Measurements from ENCODE around the gene CDYL. TPM values are rescaled to one million over a fixed set of nuclear protein-coding genes. Genes with fewer than 3 reads are reported as not detected.

CDYL gene
- total RNA-seq, 5 donors from 2014 or later (not counting 1 experiment from before 2014, with no cell fraction given) = 24.7 to 36.8 (median 30.2) TPM

DNA sequence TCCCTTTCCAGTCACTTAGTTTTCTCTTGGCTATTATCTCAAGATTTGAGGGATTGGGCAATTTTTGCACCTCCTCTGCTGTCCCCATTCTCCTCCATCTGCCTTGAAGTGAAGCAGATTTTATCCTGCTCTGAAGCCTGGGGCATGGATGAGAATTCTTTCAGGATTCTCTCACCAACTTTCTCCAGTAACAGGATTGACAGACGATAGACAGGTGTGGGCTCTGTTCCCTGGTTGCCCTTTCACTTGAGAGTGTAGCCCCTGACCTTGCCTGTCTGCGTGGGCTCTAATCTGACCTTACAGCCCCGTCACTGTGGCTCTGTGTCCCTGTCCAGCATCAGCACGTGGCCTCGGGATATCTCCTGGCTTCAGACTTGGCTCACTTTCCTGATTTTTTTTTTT is 27.1 kb downstream of the CDYL start:
- peaks cover 7% of the 10 kb centered on the region for H3K36me3 Mint-ChIP-seq
- 89% methylated on average over 5 of the region's 5 CpGs for WGBS (ENCODE audit: insufficient coverage)
- Histone ChIP-seq H3K27me3 (replicated peaks in 1 of 2; ENCODE audit: control insufficient read depth in 2 of 2, extremely low read depth in 1 of 2, insufficient read depth in 2 of 2, low read length in 1 of 2) (no peaks in the 10 kb centered on the region), H3K4me1 (ENCODE audit: control insufficient read depth in 1 of 2, extremely low read depth in 1 of 2, insufficient read depth in 2 of 2, low read length in 2 of 2) (peaks cover 3 to 19% of the 10 kb centered on the region in 2 experiments), H3K27ac (ENCODE audit: low read length) (no peak overlapping the region), H3K36me3 (ENCODE audit: control insufficient read depth in 2 of 2, extremely low read depth in 1 of 2, insufficient read depth in 1 of 2, low read length in 1 of 2) (peaks cover 4 to 10% of the 10 kb centered on the region in 2 donors), H3K4me3 (ENCODE audit: control insufficient read depth in 1 of 2, extremely low read depth in 1 of 2, low read length in 1 of 2) (no peak overlapping the region), H3K9me3 (no peaks in the 10 kb centered on the region)
- H3K4me1 Mint-ChIP-seq = peaks cover 78 to 85% (median 81%) of the 10 kb centered on the region in 3 donors
- no peak overlapping the region for H3K4me3 Mint-ChIP-seq
- ATAC-seq (replicated peaks in 1 of 4) = no peak
- ChIA-PET CTCF (interaction anchor here (0.6 kb wide), 4 partner anchors 45 to 785 kb away, joined by 3 to 5 read pairs (median 3); no protein-coding TSS in a partner anchor), POLR2A (no interaction called here)
- no peak for DNase-seq
- no peaks in the 10 kb centered on the region for H3K27me3 Mint-ChIP-seq
- peaks cover 0 to 8% (median 7%) of the 10 kb centered on the region in 3 donors for H3K9me3 Mint-ChIP-seq
- H3K27ac Mint-ChIP-seq = no peak overlapping the region

DNA sequence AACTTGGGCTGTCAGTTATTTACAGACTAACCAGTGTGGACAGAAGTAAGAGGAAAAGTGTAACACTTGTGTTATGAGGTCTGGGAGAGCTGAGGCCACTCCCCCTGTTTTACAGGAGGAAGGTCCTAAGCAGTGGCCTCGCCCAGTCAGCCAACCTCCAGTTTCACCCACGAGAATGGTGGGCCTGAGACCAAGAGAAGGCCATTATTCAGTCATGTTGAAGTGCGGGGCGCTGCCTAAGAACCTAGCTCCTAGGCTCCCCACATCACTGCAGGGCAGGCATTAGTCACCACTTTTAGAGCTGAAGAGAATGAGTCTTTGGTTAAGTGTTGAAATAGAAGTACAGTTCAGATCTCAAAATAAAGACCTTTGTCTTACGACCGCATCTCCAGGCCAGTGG is 27.9 kb downstream of the CDYL start:
- Histone ChIP-seq H3K36me3 (ENCODE audit: control insufficient read depth in 2 of 2, extremely low read depth in 1 of 2, insufficient read depth in 1 of 2, low read length in 1 of 2) (peaks cover 4 to 10% of the 10 kb centered on the region in 2 donors), H3K4me3 (ENCODE audit: control insufficient read depth in 1 of 2, extremely low read depth in 1 of 2, low read length in 1 of 2) (no peak overlapping the region), H3K27ac (ENCODE audit: low read length) (no peak overlapping the region), H3K27me3 (replicated peaks in 1 of 2; ENCODE audit: control insufficient read depth in 2 of 2, extremely low read depth in 1 of 2, insufficient read depth in 2 of 2, low read length in 1 of 2) (no peaks in the 10 kb centered on the region), H3K4me1 (ENCODE audit: control insufficient read depth in 1 of 2, extremely low read depth in 1 of 2, insufficient read depth in 2 of 2, low read length in 2 of 2) (peaks cover 3 to 19% of the 10 kb centered on the region in 2 experiments), H3K9me3 (no peaks in the 10 kb centered on the region)
- Mint-ChIP-seq H3K36me3 (peaks cover 14% of the 10 kb centered on the region), H3K27ac (peak overlapping the region in 1 of 2 donors; percentile 34), H3K9me3 (peaks cover 5 to 12% (median 6%) of the 10 kb centered on the region in 3 donors), H3K27me3 (no peaks in the 10 kb centered on the region), H3K4me3 (no peak overlapping the region), H3K4me1 (peaks cover 78 to 82% (median 80%) of the 10 kb centered on the region in 3 donors)
- ATAC-seq (replicated peaks in 1 of 4) (no peak), DNase-seq (no peak)
- POLR2A ChIA-PET = interaction anchor here in 1 of 2 donors (0.6 kb wide), 1 partner anchor 176 kb away, joined by 3 read pairs; no protein-coding TSS in a partner anchor
- CTCF ChIA-PET = interaction anchor here in 1 of 2 donors (0.6 kb wide), 2 partner anchors 13 to 46 kb away, joined by 3 read pairs; no protein-coding TSS in a partner anchor
- WGBS (ENCODE audit: insufficient coverage) = 89% methylated on average over 5 of the region's 6 CpGs

DNA sequence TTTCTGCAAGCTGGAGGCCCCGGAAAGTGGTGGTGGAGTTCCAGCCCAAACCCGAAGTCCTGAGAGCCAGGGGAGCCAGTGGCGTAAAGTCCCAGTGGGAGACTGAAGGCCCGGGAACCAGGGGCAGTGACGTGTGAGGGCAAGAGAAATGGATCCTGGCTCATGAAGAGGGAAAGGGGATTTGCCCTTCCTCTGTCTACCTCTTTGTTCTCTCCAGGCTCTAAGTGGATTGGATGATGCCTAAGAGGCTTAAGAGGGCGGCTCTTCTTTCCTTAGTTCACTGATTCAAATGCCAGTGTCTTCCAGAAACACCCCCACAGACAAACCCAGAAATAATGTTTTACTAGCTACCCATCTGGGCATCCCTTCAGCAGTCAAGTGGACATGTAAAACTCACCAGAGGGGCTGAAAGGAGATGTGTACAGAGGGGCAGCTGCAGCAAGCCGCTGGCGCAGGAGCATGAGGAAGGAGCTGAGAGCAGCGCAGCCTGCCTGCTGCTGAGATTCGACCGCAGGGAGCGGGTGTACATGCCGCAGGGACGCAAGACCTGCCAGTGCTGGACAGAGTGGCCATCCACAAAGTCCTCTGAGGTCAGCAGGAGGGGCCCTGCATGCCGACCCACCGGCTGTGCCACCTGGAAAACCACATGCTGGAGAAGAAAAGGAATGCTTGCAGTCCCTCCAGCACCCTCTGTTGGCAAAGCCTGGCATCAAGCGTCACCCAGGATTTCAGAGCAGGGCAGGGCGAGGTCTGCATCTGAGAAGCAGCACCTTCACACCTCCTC is 29.5 kb downstream of the CDYL start:
- peak in 2 of 4 experiments; percentile 44 to 48 for ATAC-seq (replicated peaks in 1 of 4)
- H3K4me3 Mint-ChIP-seq = peak overlapping the region in 1 of 3 donors; percentile 7
- H3K4me3 ChIP-seq (ENCODE audit: control insufficient read depth in 1 of 2, extremely low read depth in 1 of 2, low read length in 1 of 2) = no peak overlapping the region

DNA sequence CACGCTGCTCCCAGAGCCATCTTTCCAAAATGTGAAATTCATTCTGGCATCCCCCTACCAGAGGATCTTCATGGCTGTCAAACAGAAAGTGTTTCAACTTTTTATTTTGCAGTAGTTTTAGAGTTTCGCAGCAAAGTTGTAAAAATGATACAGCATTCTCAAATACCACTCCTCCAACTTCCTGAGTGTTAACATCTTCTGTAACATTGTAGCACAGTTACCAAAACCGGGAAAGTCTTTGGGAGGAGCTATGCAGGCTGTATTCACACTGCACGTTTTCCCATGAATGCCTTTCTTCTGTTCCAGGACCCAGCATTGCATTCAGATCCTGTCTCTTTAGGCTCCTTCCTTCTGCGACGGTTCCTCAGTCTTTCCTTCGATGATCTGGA is 30.1 kb downstream of the CDYL start:
- Mint-ChIP-seq H3K27ac (no peak overlapping the region), H3K36me3 (peaks cover 17% of the 10 kb centered on the region), H3K4me1 (peaks cover 87 to 88% (median 87%) of the 10 kb centered on the region in 3 donors), H3K4me3 (no peak overlapping the region), H3K27me3 (no peaks in the 10 kb centered on the region), H3K9me3 (peaks cover 4 to 13% (median 13%) of the 10 kb centered on the region in 3 donors)
- DNase-seq (no peak), ATAC-seq (replicated peaks in 1 of 4) (no peak)
- 70% methylated on average over 6 of the region's 7 CpGs for WGBS (ENCODE audit: insufficient coverage)
- Histone ChIP-seq H3K9me3 (peaks cover 6% of the 10 kb centered on the region), H3K4me3 (ENCODE audit: control insufficient read depth in 1 of 2, extremely low read depth in 1 of 2, low read length in 1 of 2) (no peak overlapping the region), H3K36me3 (ENCODE audit: control insufficient read depth in 2 of 2, extremely low read depth in 1 of 2, insufficient read depth in 1 of 2, low read length in 1 of 2) (peaks cover 4 to 10% of the 10 kb centered on the region in 2 donors), H3K4me1 (ENCODE audit: control insufficient read depth in 1 of 2, extremely low read depth in 1 of 2, insufficient read depth in 2 of 2, low read length in 2 of 2) (peaks cover 3 to 19% of the 10 kb centered on the region in 2 experiments), H3K27ac (ENCODE audit: low read length) (no peak overlapping the region), H3K27me3 (replicated peaks in 1 of 2; ENCODE audit: control insufficient read depth in 2 of 2, extremely low read depth in 1 of 2, insufficient read depth in 2 of 2, low read length in 1 of 2) (no peaks in the 10 kb centered on the region)
- CTCF ChIA-PET = interaction anchor here in 1 of 2 donors (0.6 kb wide), 1 partner anchor 22 kb away, joined by 6 read pairs; no protein-coding TSS in a partner anchor
- POLR2A ChIA-PET = no interaction called here

More for the DNA sequence above, 29.5 kb downstream of the CDYL start:
- WGBS (ENCODE audit: insufficient coverage) = 82% methylated on average over 13 of the region's 18 CpGs
- peaks cover 17% of the 10 kb centered on the region for H3K36me3 Mint-ChIP-seq
- H3K4me1 ChIP-seq (ENCODE audit: control insufficient read depth in 1 of 2, extremely low read depth in 1 of 2, insufficient read depth in 2 of 2, low read length in 2 of 2) = peaks cover 3 to 19% of the 10 kb centered on the region in 2 experiments
- H3K36me3 ChIP-seq (ENCODE audit: control insufficient read depth in 2 of 2, extremely low read depth in 1 of 2, insufficient read depth in 1 of 2, low read length in 1 of 2) = peaks cover 4 to 10% of the 10 kb centered on the region in 2 donors
- POLR2A ChIA-PET = no interaction called here
- H3K27me3 Mint-ChIP-seq = no peaks in the 10 kb centered on the region
- no peak overlapping the region for H3K27ac ChIP-seq (ENCODE audit: low read length)
- peak in 21 of 35 experiments; percentile 4 to 39 (median 18) for DNase-seq
- H3K9me3 ChIP-seq = peaks cover 6% of the 10 kb centered on the region
- H3K4me1 Mint-ChIP-seq = peaks cover 87 to 88% (median 87%) of the 10 kb centered on the region in 3 donors
- H3K27me3 ChIP-seq (replicated peaks in 1 of 2; ENCODE audit: control insufficient read depth in 2 of 2, extremely low read depth in 1 of 2, insufficient read depth in 2 of 2, low read length in 1 of 2) = no peaks in the 10 kb centered on the region
- CTCF ChIA-PET = interaction anchor here in 1 of 2 donors (0.6 kb wide), 1 partner anchor 15 kb away, joined by 4 read pairs; no protein-coding TSS in a partner anchor
- peak overlapping the region in 1 of 2 donors; percentile 50 for H3K27ac Mint-ChIP-seq
- peaks cover 4 to 15% (median 13%) of the 10 kb centered on the region in 3 donors for H3K9me3 Mint-ChIP-seq

DNA sequence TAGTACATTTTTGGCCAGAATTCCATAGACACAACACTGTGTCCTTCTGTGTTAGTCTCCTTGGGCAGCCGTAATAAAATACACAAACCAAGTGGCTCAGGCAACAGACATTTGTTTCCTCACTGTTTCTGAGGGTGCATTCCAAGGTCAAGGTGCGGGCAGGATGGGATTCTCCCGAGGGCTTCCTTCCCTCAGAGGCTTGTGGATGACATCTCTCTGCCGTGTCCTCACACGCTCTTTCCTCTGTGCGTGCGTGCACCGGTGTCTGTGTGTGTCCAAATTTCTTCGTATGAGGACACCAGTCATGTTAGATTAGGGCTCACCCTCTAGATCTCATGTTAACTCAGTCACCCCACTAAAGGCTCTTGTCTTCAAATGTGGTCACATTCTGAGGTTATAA is 30.6 kb downstream of the CDYL start:
- Histone ChIP-seq H3K27ac (ENCODE audit: low read length) (no peak overlapping the region), H3K27me3 (replicated peaks in 1 of 2; ENCODE audit: control insufficient read depth in 2 of 2, extremely low read depth in 1 of 2, insufficient read depth in 2 of 2, low read length in 1 of 2) (no peaks in the 10 kb centered on the region), H3K9me3 (peaks cover 6% of the 10 kb centered on the region), H3K4me1 (ENCODE audit: control insufficient read depth in 1 of 2, extremely low read depth in 1 of 2, insufficient read depth in 2 of 2, low read length in 2 of 2) (peaks cover 3 to 15% of the 10 kb centered on the region in 2 experiments), H3K4me3 (ENCODE audit: control insufficient read depth in 1 of 2, extremely low read depth in 1 of 2, low read length in 1 of 2) (no peak overlapping the region), H3K36me3 (ENCODE audit: control insufficient read depth in 2 of 2, extremely low read depth in 1 of 2, insufficient read depth in 1 of 2, low read length in 1 of 2) (peaks cover 4 to 10% of the 10 kb centered on the region in 2 donors)
- Mint-ChIP-seq H3K36me3 (peaks cover 17% of the 10 kb centered on the region), H3K4me1 (peaks cover 85 to 87% (median 86%) of the 10 kb centered on the region in 3 donors), H3K27me3 (no peaks in the 10 kb centered on the region), H3K4me3 (no peak overlapping the region), H3K27ac (no peak overlapping the region), H3K9me3 (peaks cover 4 to 13% (median 13%) of the 10 kb centered on the region in 3 donors)
- WGBS (ENCODE audit: insufficient coverage) = 97% methylated on average over 8 of the region's 9 CpGs
- no peak for DNase-seq
- ATAC-seq (replicated peaks in 1 of 4) = no peak
- POLR2A ChIA-PET = interaction anchor here in 1 of 2 donors (0.6 kb wide), 1 partner anchor 19 kb away, joined by 5 read pairs; no protein-coding TSS in a partner anchor
- CTCF ChIA-PET = interaction anchor here (0.6 to 1.0 kb wide), 3 partner anchors 21 to 30 kb away, joined by 3 to 6 read pairs (median 4); no protein-coding TSS in a partner anchor

DNA sequence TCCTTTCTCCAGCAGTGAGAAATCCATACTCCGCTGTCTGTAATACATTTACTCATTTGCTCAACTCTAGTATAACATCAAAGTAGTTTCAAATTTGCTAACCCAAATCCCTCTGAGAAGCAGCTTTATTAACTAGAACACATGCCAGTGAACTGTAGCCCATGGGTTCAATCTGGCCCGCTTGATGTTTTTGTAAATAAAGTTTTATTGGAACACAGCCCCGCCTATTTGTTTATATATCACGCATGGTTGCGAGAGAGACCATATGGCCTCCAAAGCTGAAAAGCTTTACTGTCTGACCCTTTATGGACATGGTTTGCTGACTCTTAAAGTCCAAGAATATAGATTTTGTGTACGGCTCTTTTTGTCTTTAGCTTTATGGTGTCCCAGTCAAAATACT is 32.2 kb downstream of the CDYL start:
- Histone ChIP-seq H3K4me3 (ENCODE audit: control insufficient read depth in 1 of 2, extremely low read depth in 1 of 2, low read length in 1 of 2) (no peak overlapping the region), H3K36me3 (ENCODE audit: control insufficient read depth in 2 of 2, extremely low read depth in 1 of 2, insufficient read depth in 1 of 2, low read length in 1 of 2) (peaks cover 4 to 10% of the 10 kb centered on the region in 2 donors), H3K27ac (ENCODE audit: low read length) (no peak overlapping the region), H3K4me1 (ENCODE audit: control insufficient read depth in 1 of 2, extremely low read depth in 1 of 2, insufficient read depth in 2 of 2, low read length in 2 of 2) (peaks cover 0 to 5% of the 10 kb centered on the region in 2 experiments), H3K27me3 (replicated peaks in 1 of 2; ENCODE audit: control insufficient read depth in 2 of 2, extremely low read depth in 1 of 2, insufficient read depth in 2 of 2, low read length in 1 of 2) (no peaks in the 10 kb centered on the region), H3K9me3 (peaks cover 6% of the 10 kb centered on the region)
- ChIA-PET CTCF (no interaction called here), POLR2A (no interaction called here)
- no CpG with 5 or more reads among the region's 6 CpGs for WGBS (ENCODE audit: insufficient coverage)
- Mint-ChIP-seq H3K27ac (no peak overlapping the region), H3K9me3 (peaks cover 4 to 13% (median 13%) of the 10 kb centered on the region in 3 donors), H3K36me3 (peaks cover 17% of the 10 kb centered on the region), H3K4me1 (peaks cover 85 to 87% (median 87%) of the 10 kb centered on the region in 3 donors), H3K27me3 (no peaks in the 10 kb centered on the region), H3K4me3 (no peak overlapping the region)
- DNase-seq = no peak
- ATAC-seq (replicated peaks in 1 of 4) = no peak
